IMR-90 (cell line): ENCODE measurements around the gene TBL3.

ENCODE experiments used
- CEBPB ChIP-seq: IDR thresholded peaks from 2 replicates; pipeline ENCODE4 v1.6.1; 2012; ENCODE audit warnings: low read depth, low read length, improper control_type of control experiment
- CHD1 ChIP-seq: IDR thresholded peaks from 2 replicates; pipeline ENCODE4 v1.6.1; 2012; ENCODE audit warnings: low read depth, low read length, improper control_type of control experiment
- CTCF ChIP-seq: conservative IDR thresholded peaks from 2 replicates; pipeline ENCODE4 v1.5.1; 2012; ENCODE audit warnings: mild to moderate bottlenecking, low read depth, low read length, improper control_type of control experiment
- ELK1 ChIP-seq: fragments of 150-350 bp; IDR thresholded peaks from 2 replicates; pipeline ENCODE4 v1.6.1; 2016; ENCODE audit warnings: low read depth, mild to moderate bottlenecking, low read length, moderate library complexity, borderline replicate concordance
- MAFK ChIP-seq: IDR thresholded peaks from 2 replicates; pipeline ENCODE4 v1.6.1; 2012; ENCODE audit warnings: low read depth, low read length, improper control_type of control experiment
- MAZ ChIP-seq: IDR thresholded peaks from 2 replicates; pipeline ENCODE4 v1.6.1; 2012; ENCODE audit warnings: low read depth, mild to moderate bottlenecking, low read length, improper control_type of control experiment, moderate library complexity, borderline replicate concordance
- NFE2L2 ChIP-seq: fragments of 150-350 bp; IDR thresholded peaks from 2 replicates; pipeline ENCODE4 v1.6.1; 2016; ENCODE audit warnings: low read depth, mild to moderate bottlenecking, low read length
- POLR2A ChIP-seq: IDR thresholded peaks from 2 replicates; pipeline ENCODE4 v1.6.1; 2012; ENCODE audit warnings: mild to moderate bottlenecking, low read depth, low read length
- RAD21 ChIP-seq: IDR thresholded peaks from 2 replicates; pipeline ENCODE4 v1.6.1; 2012; ENCODE audit warnings: low read length, improper control_type of control experiment
- RCOR1 ChIP-seq: IDR thresholded peaks from 2 replicates; pipeline ENCODE4 v1.6.1; 2012; ENCODE audit warnings: mild to moderate bottlenecking, low read length, improper control_type of control experiment; ENCODE audit not compliant: insufficient replicate concordance
- RFX5 ChIP-seq: IDR thresholded peaks from 2 replicates; pipeline ENCODE4 v1.8.0; 2012; ENCODE audit warnings: low read depth, mild to moderate bottlenecking, low read length, moderate library complexity
- SMC3 ChIP-seq: fragments of 150-350 bp; IDR thresholded peaks from 2 replicates; pipeline ENCODE4 v1.6.1; 2016; ENCODE audit warnings: low read depth, mild to moderate bottlenecking, antibody characterized with exemption, low read length, moderate library complexity
- USF2 ChIP-seq: fragments of 150-350 bp; IDR thresholded peaks from 2 replicates; pipeline ENCODE4 v1.6.1; 2017; ENCODE audit warnings: mild to moderate bottlenecking, antibody characterized with exemption, low read length, low read depth

- TF ChIP-seq CEBPB: no peak
- TF ChIP-seq POLR2A: no peak
- no peak for TF ChIP-seq RFX5
- TF ChIP-seq CTCF: no peak
- no peak for TF ChIP-seq CHD1
- TF ChIP-seq RCOR1: no peak
- no peak for TF ChIP-seq RAD21
- no peak for TF ChIP-seq USF2
- TF ChIP-seq ELK1: no peak
- TF ChIP-seq SMC3: no peak
- no peak for TF ChIP-seq MAFK
- TF ChIP-seq MAZ: no peak
- no peak for TF ChIP-seq NFE2L2
Observed at GRCh38 chr16:1985466-1986150, 13.8 kb downstream of the TBL3 start.
